NCI-H510A treated with DMSO at 0.1 percent for 48 hours (cell line): ENCODE measurements around the gene TAL1.

ENCODE experiments used
- DNase-seq: peaks from one replicate; lab custom pipeline; 2025; lab: John Stamatoyannopoulos, UW

The TAL1 gene

GRCh38 chr1:47229886-47230691 is 1.9 kb downstream of the TAL1 start:
- no peak for DNase-seq

- no peak for DNase-seq
These were observed 2.8 kb downstream of the TAL1 start for GRCh38 chr1:47229031-47229885.

- no peak for DNase-seq
These were observed 3.4 kb downstream of the TAL1 start for GRCh38 chr1:47228644-47229030.

GRCh38 chr1:47227341-47228232 is 4.4 kb downstream of the TAL1 start:
- DNase-seq: no peak

- DNase-seq: no peak
These were observed 5.2 kb downstream of the TAL1 start for GRCh38 chr1:47226839-47227215.

- DNase-seq: no peak
These were observed 5.7 kb downstream of the TAL1 start for GRCh38 chr1:47226121-47226838.

GRCh38 chr1:47225430-47226100 is 6.5 kb downstream of the TAL1 start:
- DNase-seq: no peak

GRCh38 chr1:47224676-47225399 is 7.2 kb downstream of the TAL1 start:
- DNase-seq: no peak

- DNase-seq: no peak
These were observed 7.9 kb downstream of the TAL1 start for GRCh38 chr1:47223921-47224675.

- no peak for DNase-seq
These were observed 8.7 kb downstream of the TAL1 start for GRCh38 chr1:47223174-47223920.

GRCh38 chr1:47222476-47222875 is 9.5 kb downstream of the TAL1 start:
- DNase-seq: no peak

- no peak for DNase-seq
These were observed 12.3 kb downstream of the TAL1 start for GRCh38 chr1:47219590-47220220.

GRCh38 chr1:47219001-47219400 is 13.0 kb downstream of the TAL1 start:
- no peak for DNase-seq

GRCh38 chr1:47216278-47217059 is 15.6 kb downstream of the TAL1 start:
- DNase-seq: no peak

GRCh38 chr1:47215713-47216112 is 16.3 kb downstream of the TAL1 start:
- DNase-seq: no peak

GRCh38 chr1:47214549-47214948 is 17.5 kb downstream of the TAL1 start:
- DNase-seq: no peak

- no peak for DNase-seq
These were observed 18.6 kb downstream of the TAL1 start for GRCh38 chr1:47213230-47213963.
